ENCODE data around the gene BHLHE40.
"Not testable (repeated sequence)": the region's sequence is repeated elsewhere in the genome, so short reads cannot be mapped to it uniquely, and the experiment has no call there.

BHLHE40 gene

DNA sequence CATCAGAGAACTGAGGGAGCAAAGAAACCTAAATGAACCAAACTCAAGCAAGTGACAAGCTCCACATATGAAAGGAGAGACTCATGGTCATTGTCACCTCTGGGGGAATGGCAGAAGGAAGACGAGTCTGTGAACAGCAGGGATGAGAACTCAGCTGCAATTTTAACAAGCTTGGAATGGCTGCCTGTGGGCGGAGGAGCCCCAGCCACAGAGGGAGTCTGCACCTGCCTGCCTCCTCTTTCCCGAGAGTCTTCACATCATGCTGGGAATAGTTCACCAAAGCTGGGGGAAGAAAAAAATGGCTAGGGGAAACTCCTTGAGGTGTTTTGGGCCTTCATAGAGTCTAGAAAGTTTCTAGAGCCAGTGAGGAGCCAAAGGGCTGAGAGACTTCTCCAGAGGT is 21.3 kb upstream of the BHLHE40 start:
- Histone ChIP-seq H3K9me3 (ENCODE audit: control insufficient read depth, low read length) (no peaks in the 10 kb centered on the region), H3K4me3 (ENCODE audit: insufficient read depth, low read depth, low read length) (no peak overlapping the region), H3K36me3 (ENCODE audit: control insufficient read depth, insufficient read depth, low read length) (no peaks in the 10 kb centered on the region), H3K27ac (ENCODE audit: insufficient read depth, low read depth, low read length, poor library complexity, severe bottlenecking) (no peak overlapping the region), H3K4me1 (ENCODE audit: control insufficient read depth, insufficient read depth, low read length) (no peaks in the 10 kb centered on the region), H3K27me3 (ENCODE audit: control insufficient read depth, insufficient read depth, low read length, poor library complexity, severe bottlenecking) (no peaks in the 10 kb centered on the region)
- WGBS, 2 experiments = 43 to 46% methylated on average over 3 of the region's 3 CpGs

DNA sequence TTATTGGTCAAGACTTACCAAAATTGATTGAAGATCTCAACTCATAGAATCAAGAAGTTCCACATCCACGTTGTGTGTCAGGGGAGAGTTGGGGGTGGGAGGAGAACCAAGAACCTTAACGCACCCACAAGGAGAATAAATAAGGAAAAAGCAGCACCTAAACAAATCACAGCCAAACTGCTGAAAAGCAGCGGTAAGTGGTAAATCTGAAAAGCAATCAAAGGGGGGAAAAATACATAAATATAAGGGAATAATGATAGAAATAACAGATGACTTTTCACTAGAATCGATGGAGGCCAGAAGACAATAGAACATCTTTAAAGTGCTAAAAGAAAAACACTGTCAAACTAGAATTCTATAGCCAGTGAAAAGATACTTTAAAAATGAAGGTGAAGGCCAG is 20.1 kb upstream of the BHLHE40 start:
- Histone ChIP-seq H3K4me3 (ENCODE audit: insufficient read depth, low read depth, low read length) (no peak overlapping the region), H3K4me1 (ENCODE audit: control insufficient read depth, insufficient read depth, low read length) (no peaks in the 10 kb centered on the region), H3K27me3 (ENCODE audit: control insufficient read depth, insufficient read depth, low read length, poor library complexity, severe bottlenecking) (no peaks in the 10 kb centered on the region), H3K9me3 (ENCODE audit: control insufficient read depth, low read length) (no peaks in the 10 kb centered on the region), H3K27ac (ENCODE audit: insufficient read depth, low read depth, low read length, poor library complexity, severe bottlenecking) (no peak overlapping the region), H3K36me3 (ENCODE audit: control insufficient read depth, insufficient read depth, low read length) (no peaks in the 10 kb centered on the region)
- WGBS, 2 experiments = 85 to 100% methylated on average over 1 to 4 of the region's 4 CpGs

DNA sequence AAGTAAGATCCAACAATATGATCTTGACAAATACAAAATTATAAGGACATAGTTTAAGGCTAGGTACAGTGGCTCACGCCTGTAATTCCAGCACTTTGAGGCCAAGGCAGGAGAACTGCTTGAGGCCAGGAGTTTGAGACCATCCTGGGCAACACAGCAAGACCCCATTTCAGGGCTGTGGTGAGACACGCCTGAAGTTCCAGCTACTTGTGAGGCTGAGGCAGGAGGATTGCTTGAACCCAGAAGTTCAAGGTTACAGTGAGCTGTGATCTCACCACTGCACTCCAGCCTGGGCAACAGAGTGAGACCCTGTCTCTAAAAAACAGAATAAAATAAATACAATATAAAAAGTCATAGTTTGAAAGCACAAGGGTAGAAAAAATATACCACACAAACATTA is 17.4 kb upstream of the BHLHE40 start:
- H3K9me3 ChIP-seq (ENCODE audit: control insufficient read depth, low read length); H3K4me3 ChIP-seq (ENCODE audit: insufficient read depth, low read depth, low read length); H3K4me1 ChIP-seq (ENCODE audit: control insufficient read depth, insufficient read depth, low read length); H3K36me3 ChIP-seq (ENCODE audit: control insufficient read depth, insufficient read depth, low read length); H3K27ac ChIP-seq (ENCODE audit: insufficient read depth, low read depth, low read length, poor library complexity, severe bottlenecking); H3K27me3 ChIP-seq (ENCODE audit: control insufficient read depth, insufficient read depth, low read length, poor library complexity, severe bottlenecking): not testable (repeated sequence)
- 87 to 88% methylated on average over 2 of the region's 2 CpGs for WGBS, 2 experiments

DNA sequence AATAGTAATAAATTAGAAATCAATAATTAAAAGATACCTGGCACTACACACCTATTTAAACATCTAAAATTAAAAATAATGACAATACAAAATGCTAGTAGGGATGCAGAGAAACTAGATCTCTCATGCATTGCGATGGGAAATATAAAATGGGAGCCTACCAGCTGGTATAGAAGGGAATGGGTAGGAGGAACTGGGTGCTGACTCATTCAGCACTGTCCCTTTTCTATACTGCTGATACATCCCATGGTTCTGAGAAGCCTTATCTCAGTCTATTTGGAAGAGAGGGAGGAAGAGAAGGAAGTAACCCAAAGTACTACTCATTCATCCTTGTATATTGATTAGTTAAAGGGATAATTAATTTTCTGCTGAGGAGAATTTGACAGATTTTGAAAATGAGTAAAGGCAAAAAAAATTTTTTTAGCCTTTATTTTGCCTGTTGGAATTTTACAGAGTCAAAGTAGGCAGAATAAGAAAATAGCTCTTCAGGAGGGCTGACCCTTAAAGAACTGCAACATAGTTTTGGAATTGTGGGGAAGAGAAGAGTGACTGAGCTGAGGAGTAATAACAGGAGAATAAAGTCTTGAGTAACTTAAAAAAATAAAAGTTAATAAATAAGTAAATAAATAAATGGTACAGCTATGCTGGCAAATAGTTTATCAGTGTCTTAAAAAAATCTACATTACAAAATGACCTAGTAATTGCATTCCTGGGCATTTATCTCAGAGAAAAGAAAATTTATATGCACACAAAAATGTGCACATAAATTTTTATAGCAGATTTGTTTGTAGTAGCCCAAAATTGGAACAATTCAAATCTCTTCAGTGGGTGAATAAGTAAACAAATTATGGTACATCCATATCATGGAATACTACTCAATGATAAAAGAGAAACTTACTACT is 15.3 kb upstream of the BHLHE40 start:
- H3K9me3 ChIP-seq (ENCODE audit: control insufficient read depth, low read length) = no peaks in the 10 kb centered on the region
- no peak overlapping the region for H3K27ac ChIP-seq (ENCODE audit: insufficient read depth, low read depth, low read length, poor library complexity, severe bottlenecking)
- 88 to 100% methylated on average over 1 of the region's 1 CpG for WGBS, 2 experiments
- no peaks in the 10 kb centered on the region for H3K27me3 ChIP-seq (ENCODE audit: control insufficient read depth, insufficient read depth, low read length, poor library complexity, severe bottlenecking)
- no peaks in the 10 kb centered on the region for H3K4me1 ChIP-seq (ENCODE audit: control insufficient read depth, insufficient read depth, low read length)
- no peak overlapping the region for H3K4me3 ChIP-seq (ENCODE audit: insufficient read depth, low read depth, low read length)
- H3K36me3 ChIP-seq (ENCODE audit: control insufficient read depth, insufficient read depth, low read length) = no peaks in the 10 kb centered on the region

DNA sequence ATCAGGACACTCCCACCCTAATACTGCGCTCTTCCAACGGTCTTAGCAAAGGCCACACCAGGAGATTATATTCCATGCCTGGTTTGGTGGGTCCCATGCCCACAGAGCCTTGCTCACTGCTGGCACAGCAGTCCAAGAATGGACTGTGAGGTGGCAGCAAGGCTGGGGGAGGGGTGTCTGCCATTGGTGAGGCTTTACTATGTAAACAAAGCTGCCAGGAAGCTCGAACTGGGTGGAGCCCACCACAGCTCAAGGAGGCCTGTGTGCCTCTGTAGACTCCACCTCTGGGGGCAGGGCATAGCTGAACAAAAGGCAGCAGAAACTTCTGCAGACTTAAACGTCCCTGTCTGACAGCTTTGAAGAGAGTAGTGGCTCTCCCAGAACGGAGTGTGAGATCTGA is 13.2 kb upstream of the BHLHE40 start:
- H3K4me3 ChIP-seq (ENCODE audit: insufficient read depth, low read depth, low read length); H3K27me3 ChIP-seq (ENCODE audit: control insufficient read depth, insufficient read depth, low read length, poor library complexity, severe bottlenecking); H3K27ac ChIP-seq (ENCODE audit: insufficient read depth, low read depth, low read length, poor library complexity, severe bottlenecking); H3K36me3 ChIP-seq (ENCODE audit: control insufficient read depth, insufficient read depth, low read length); H3K9me3 ChIP-seq (ENCODE audit: control insufficient read depth, low read length); H3K4me1 ChIP-seq (ENCODE audit: control insufficient read depth, insufficient read depth, low read length): not testable (repeated sequence)
- WGBS, 2 experiments = 71 to 79% methylated on average over 5 of the region's 5 CpGs

DNA sequence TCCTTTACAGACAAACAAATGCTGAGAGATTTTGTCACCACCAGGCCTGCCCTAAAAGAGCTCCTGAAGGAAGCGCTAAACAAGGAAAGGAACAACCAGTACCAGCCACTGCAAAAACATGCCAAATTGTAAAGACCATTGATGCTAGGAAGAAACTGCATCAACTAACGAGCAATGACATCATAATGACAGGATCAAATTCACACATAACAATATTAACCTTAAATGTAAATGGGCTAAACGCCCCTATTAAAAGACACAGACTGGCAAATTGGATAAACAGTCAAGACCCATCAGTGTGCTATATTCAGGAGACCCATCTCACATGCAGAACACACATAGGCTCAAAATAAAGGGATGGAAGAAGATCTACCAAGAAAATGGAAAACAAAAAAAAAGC is 11.6 kb upstream of the BHLHE40 start:
- H3K4me1 ChIP-seq (ENCODE audit: control insufficient read depth, insufficient read depth, low read length); H3K27me3 ChIP-seq (ENCODE audit: control insufficient read depth, insufficient read depth, low read length, poor library complexity, severe bottlenecking); H3K27ac ChIP-seq (ENCODE audit: insufficient read depth, low read depth, low read length, poor library complexity, severe bottlenecking); H3K4me3 ChIP-seq (ENCODE audit: insufficient read depth, low read depth, low read length); H3K9me3 ChIP-seq (ENCODE audit: control insufficient read depth, low read length); H3K36me3 ChIP-seq (ENCODE audit: control insufficient read depth, insufficient read depth, low read length): not testable (repeated sequence)
- WGBS, 2 experiments = 82% methylated on average over 3 of the region's 3 CpGs

DNA sequence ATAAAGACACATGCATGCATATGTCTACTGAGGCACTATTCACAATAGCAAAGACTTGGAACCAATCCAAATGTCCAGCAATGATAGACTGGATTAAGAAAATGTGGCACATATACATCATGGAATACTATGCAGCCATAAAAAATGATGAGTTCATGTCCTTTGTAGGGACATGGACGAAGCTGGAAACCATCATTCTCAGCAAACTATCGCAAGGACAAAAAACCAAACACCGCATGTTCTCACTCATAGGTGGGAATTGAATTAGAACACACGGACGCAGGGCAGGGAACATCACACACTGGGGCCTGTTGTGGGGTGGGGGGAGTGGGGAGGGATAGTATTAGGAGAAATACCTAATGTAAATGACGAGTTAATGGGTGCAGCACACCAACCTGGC is 7.8 kb upstream of the BHLHE40 start:
- WGBS, 2 experiments = 92 to 97% methylated on average over 5 to 6 of the region's 6 CpGs
- not testable (repeated sequence) for H3K27ac ChIP-seq (ENCODE audit: insufficient read depth, low read depth, low read length, poor library complexity, severe bottlenecking); H3K36me3 ChIP-seq (ENCODE audit: control insufficient read depth, insufficient read depth, low read length); H3K4me3 ChIP-seq (ENCODE audit: insufficient read depth, low read depth, low read length); H3K4me1 ChIP-seq (ENCODE audit: control insufficient read depth, insufficient read depth, low read length); H3K9me3 ChIP-seq (ENCODE audit: control insufficient read depth, low read length)
- H3K27me3 ChIP-seq (ENCODE audit: control insufficient read depth, insufficient read depth, low read length, poor library complexity, severe bottlenecking) = peaks cover 10% of the 10 kb centered on the region

DNA sequence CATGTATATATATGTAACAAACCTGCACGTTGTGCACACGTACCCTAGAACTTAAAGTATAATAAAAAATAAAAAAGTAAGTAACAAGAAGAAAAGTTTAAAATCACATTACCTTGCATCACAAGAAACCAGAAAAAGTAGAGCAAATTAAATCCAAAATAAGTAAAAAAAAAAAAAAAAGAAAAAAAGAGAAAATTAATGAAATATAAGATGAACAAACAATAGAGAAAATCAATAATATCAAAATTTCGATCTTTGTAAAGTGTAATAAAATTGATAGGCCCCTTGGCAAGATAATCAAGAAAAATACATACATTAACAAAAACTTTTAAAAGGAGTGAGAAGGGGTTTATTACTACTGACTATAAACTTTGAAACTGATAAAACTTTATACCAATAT is 7.4 kb upstream of the BHLHE40 start:
- Histone ChIP-seq H3K4me3 (ENCODE audit: insufficient read depth, low read depth, low read length) (no peak overlapping the region), H3K27me3 (ENCODE audit: control insufficient read depth, insufficient read depth, low read length, poor library complexity, severe bottlenecking) (peaks cover 14% of the 10 kb centered on the region), H3K9me3 (ENCODE audit: control insufficient read depth, low read length) (no peaks in the 10 kb centered on the region), H3K27ac (ENCODE audit: insufficient read depth, low read depth, low read length, poor library complexity, severe bottlenecking) (no peak overlapping the region), H3K36me3 (ENCODE audit: control insufficient read depth, insufficient read depth, low read length) (no peaks in the 10 kb centered on the region), H3K4me1 (ENCODE audit: control insufficient read depth, insufficient read depth, low read length) (peaks cover 1% of the 10 kb centered on the region)
- 100% methylated on average over 1 of the region's 3 CpGs; no CpG with 5 or more reads in 1 of the 2 experiments for WGBS, 2 experiments

DNA sequence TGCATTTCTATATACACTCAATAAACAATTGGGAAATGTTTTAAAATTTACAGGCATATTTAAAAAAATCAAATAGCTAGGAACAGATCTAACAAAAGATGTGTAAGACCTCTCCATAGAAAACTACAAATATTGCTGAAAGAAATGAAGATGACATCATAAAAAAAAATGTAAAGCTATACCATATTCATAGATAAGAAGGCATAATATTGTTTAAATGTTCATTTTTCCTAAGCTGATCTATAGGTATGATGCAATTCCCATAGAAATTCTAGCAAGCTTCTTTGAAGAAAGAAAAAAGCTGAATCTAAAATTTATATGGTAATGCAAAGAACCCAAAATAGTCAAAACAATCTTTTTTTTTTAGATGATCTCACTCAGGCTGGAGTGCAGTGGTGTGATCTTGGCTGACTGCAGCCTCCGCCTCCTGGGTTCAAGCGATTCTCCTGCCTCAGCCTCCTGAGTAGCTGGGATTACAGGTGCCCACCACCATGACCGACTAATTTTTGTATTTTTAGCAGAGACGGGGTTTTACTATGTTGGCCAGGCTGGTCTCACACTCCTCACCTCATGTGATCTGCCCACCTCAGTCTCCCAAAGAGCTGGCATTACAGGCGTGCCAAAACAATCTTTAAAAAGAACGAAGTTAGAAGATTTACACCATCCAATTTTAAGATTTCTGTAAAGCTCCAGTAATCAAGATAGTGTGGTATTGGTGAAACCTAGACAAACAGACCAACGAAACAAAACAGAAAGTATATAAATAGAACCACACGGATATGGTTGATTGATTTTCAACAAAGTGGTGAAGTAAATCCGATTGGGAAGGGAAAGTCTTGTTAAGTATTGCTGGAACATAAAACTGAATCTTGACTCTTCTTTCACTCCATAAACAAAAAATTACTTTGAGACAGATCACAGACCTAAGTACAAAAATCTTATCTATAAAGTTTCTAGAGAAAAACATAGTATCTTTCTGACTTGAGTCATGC is 6.3 kb upstream of the BHLHE40 start:
- WGBS, 2 experiments = 93 to 94% methylated on average over 6 to 8 of the region's 9 CpGs
- Histone ChIP-seq H3K27ac (ENCODE audit: insufficient read depth, low read depth, low read length, poor library complexity, severe bottlenecking) (no peak overlapping the region), H3K36me3 (ENCODE audit: control insufficient read depth, insufficient read depth, low read length) (no peaks in the 10 kb centered on the region), H3K27me3 (ENCODE audit: control insufficient read depth, insufficient read depth, low read length, poor library complexity, severe bottlenecking) (peaks cover 26% of the 10 kb centered on the region), H3K4me1 (ENCODE audit: control insufficient read depth, insufficient read depth, low read length) (peaks cover 12% of the 10 kb centered on the region), H3K9me3 (ENCODE audit: control insufficient read depth, low read length) (no peaks in the 10 kb centered on the region), H3K4me3 (ENCODE audit: insufficient read depth, low read depth, low read length) (no peak overlapping the region)

DNA sequence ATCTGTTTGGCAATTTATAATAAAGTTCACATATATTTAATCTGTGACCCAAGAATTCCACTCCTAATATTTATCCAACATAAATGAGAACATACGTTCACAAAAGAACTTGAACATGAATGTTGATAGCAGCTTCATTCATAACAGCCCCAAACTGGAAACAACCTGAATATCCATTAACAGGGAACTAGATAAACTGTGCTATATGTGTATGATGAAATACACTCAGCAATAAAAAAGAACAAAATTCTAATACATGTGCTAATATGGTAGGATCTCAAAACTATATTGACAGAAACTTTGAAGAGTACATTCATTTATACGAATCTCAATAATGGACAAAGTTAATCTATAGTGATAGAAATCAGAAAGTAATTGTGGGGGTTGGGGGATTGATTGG is 5.1 kb upstream of the BHLHE40 start:
- Histone ChIP-seq H3K4me3 (ENCODE audit: insufficient read depth, low read depth, low read length) (no peak overlapping the region), H3K27ac (ENCODE audit: insufficient read depth, low read depth, low read length, poor library complexity, severe bottlenecking) (no peak overlapping the region), H3K36me3 (ENCODE audit: control insufficient read depth, insufficient read depth, low read length) (no peaks in the 10 kb centered on the region), H3K9me3 (ENCODE audit: control insufficient read depth, low read length) (no peaks in the 10 kb centered on the region), H3K4me1 (ENCODE audit: control insufficient read depth, insufficient read depth, low read length) (peaks cover 15% of the 10 kb centered on the region), H3K27me3 (ENCODE audit: control insufficient read depth, insufficient read depth, low read length, poor library complexity, severe bottlenecking) (peaks cover 38% of the 10 kb centered on the region)
- 92 to 94% methylated on average over 2 of the region's 2 CpGs for WGBS, 2 experiments

Data from ectodermal cell (in vitro differentiated cells).